ENCODE data around the gene KCNIP4. TPM values are rescaled to one million over a fixed set of nuclear protein-coding genes. Genes with fewer than 3 reads are reported as not detected.
A peak's percentile ranks its signal among the peaks of the same experiment; 100 is the strongest.

KCNIP4 gene
- total RNA-seq, 1 donor from 2014 or later, result 0.39 TPM

DNA sequence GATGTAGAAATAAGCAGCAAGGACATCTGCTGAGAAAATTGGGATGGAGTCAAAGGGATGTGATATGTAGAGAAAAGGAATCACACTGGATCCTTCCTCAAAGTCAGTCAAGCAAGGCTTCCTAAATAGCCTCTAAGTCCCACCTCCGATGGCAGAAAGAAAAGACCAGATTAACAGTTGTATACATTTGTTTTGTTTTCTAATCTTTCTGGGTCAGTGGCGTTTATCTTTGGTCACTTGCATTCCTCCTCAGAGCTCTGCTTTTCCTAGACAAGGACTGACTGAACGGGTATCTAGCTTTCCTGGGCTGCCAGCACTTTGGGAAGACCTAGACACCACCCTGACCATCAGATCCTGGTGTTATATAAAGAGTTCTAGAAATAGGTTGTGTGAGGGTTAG, 1225.1 kb downstream of the KCNIP4 start:
- no peaks in the 10 kb centered on the region for H3K27me3 Mint-ChIP-seq (ENCODE audit: insufficient read depth, low read depth)
- no peak overlapping the region for H3K4me3 Mint-ChIP-seq
- Histone ChIP-seq H3K36me3 (peaks cover 24% of the 10 kb centered on the region), H2AFZ (replicated peaks) (no peak overlapping the region), H3F3A (ENCODE audit: low read depth) (no peaks in the 10 kb centered on the region), H3K4me1 (peaks cover 16% of the 10 kb centered on the region), H3K9me3 (ENCODE audit: low read depth) (peaks cover 14% of the 10 kb centered on the region), H3K79me2 (ENCODE audit: low read depth) (no peaks in the 10 kb centered on the region), H3K4me2 (peak overlapping the region; percentile 45), H3K9ac (no peak overlapping the region), H3K4me3 (no peak overlapping the region), H3K27me3 (no peaks in the 10 kb centered on the region), H4K20me1 (ENCODE audit: low read depth) (no peaks in the 10 kb centered on the region), H3K27ac (peak overlapping the region; percentile 53)
- H3K27ac Mint-ChIP-seq, result no peak overlapping the region
- no peaks in the 10 kb centered on the region for H3K4me1 Mint-ChIP-seq
- DNase-seq (ENCODE audit: low spot score), result peak; percentile 69
- TF ChIP-seq EZH2phosphoT487 (IDR thresholded peaks at IDR 0.05) (no peak), CTCF (IDR thresholded peaks at IDR 0.05) (no peak), EZH2 (IDR thresholded peaks at IDR 0.05) (no peak)
- H3K36me3 Mint-ChIP-seq, result peaks cover 57% of the 10 kb centered on the region
- H3K9me3 Mint-ChIP-seq, result peaks cover 31% of the 10 kb centered on the region

GRCh38 chr4:20723019-20723418, 1225.6 kb downstream of the KCNIP4 start:
- H4K20me1 ChIP-seq (ENCODE audit: low read depth), result no peaks in the 10 kb centered on the region
- H3K4me2 ChIP-seq, result peak overlapping the region; percentile 45
- Mint-ChIP-seq H3K36me3 (peaks cover 61% of the 10 kb centered on the region), H3K27ac (no peak overlapping the region), H3K9me3 (peaks cover 34% of the 10 kb centered on the region), H3K27me3 (ENCODE audit: insufficient read depth, low read depth) (no peaks in the 10 kb centered on the region), H3K4me3 (no peak overlapping the region), H3K4me1 (no peaks in the 10 kb centered on the region)
- no peaks in the 10 kb centered on the region for H3K27me3 ChIP-seq
- TF ChIP-seq CTCF (IDR thresholded peaks at IDR 0.05) (no peak), EZH2 (IDR thresholded peaks at IDR 0.05) (no peak), EZH2phosphoT487 (IDR thresholded peaks at IDR 0.05) (no peak)
- H3K4me3 ChIP-seq, result no peak overlapping the region
- H3K9me3 ChIP-seq (ENCODE audit: low read depth), result peaks cover 14% of the 10 kb centered on the region
- no peaks in the 10 kb centered on the region for H3F3A ChIP-seq (ENCODE audit: low read depth)
- H3K4me1 ChIP-seq, result peaks cover 16% of the 10 kb centered on the region
- H3K9ac ChIP-seq, result no peak overlapping the region
- H3K36me3 ChIP-seq, result peaks cover 24% of the 10 kb centered on the region
- DNase-seq (ENCODE audit: low spot score), result no peak
- H3K27ac ChIP-seq, result peak overlapping the region; percentile 53
- H3K79me2 ChIP-seq (ENCODE audit: low read depth), result no peaks in the 10 kb centered on the region
- H2AFZ ChIP-seq (replicated peaks), result no peak overlapping the region

- H3K9ac ChIP-seq, result no peak overlapping the region
- no peak overlapping the region for H3K27ac ChIP-seq
- H3K4me1 ChIP-seq, result no peaks in the 10 kb centered on the region
- no peaks in the 10 kb centered on the region for H3K27me3 ChIP-seq
- no peaks in the 10 kb centered on the region for H3K27me3 Mint-ChIP-seq (ENCODE audit: insufficient read depth, low read depth)
- H3K36me3 Mint-ChIP-seq, result peaks cover 27% of the 10 kb centered on the region
- no peak overlapping the region for H3K27ac Mint-ChIP-seq
- H4K20me1 ChIP-seq (ENCODE audit: low read depth), result no peaks in the 10 kb centered on the region
- DNase-seq (ENCODE audit: low spot score), result no peak
- peaks cover 9% of the 10 kb centered on the region for H3K9me3 Mint-ChIP-seq
- no peak overlapping the region for H3K4me3 ChIP-seq
- TF ChIP-seq CTCF (IDR thresholded peaks at IDR 0.05) (no peak), EZH2phosphoT487 (IDR thresholded peaks at IDR 0.05) (no peak), EZH2 (IDR thresholded peaks at IDR 0.05) (no peak)
- H3F3A ChIP-seq (ENCODE audit: low read depth), result no peaks in the 10 kb centered on the region
- no peaks in the 10 kb centered on the region for H3K9me3 ChIP-seq (ENCODE audit: low read depth)
- H3K4me2 ChIP-seq, result no peak overlapping the region
- H3K79me2 ChIP-seq (ENCODE audit: low read depth), result no peaks in the 10 kb centered on the region
- no peak overlapping the region for H3K4me3 Mint-ChIP-seq
- peaks cover 17% of the 10 kb centered on the region for H3K36me3 ChIP-seq
- no peak overlapping the region for H2AFZ ChIP-seq (replicated peaks)
- H3K4me1 Mint-ChIP-seq, result no peaks in the 10 kb centered on the region
Measured at GRCh38 chr4:20711335-20711734, 1237.2 kb downstream of the KCNIP4 start.
